Fibroblast of lung (primary cell): ENCODE results near the gene RFTN2.

Experiments used
- EZH2 ChIP-seq: IDR thresholded peaks from 2 replicates; pipeline ENCODE4 v1.5.1; 2012; ENCODE audit warnings: low read length, control low read depth, mild to moderate bottlenecking; ENCODE audit errors: missing control alignments
- TF ChIP-seq, protein P1 (sequence below), 2 donors: IDR thresholded peaks in 1 of 2; conservative IDR thresholded peaks in 1 of 2; 1 replicate in 1 of 2; 2 replicates in 1 of 2; pipeline ENCODE4 v1.5.1; 2011 to 2012; ENCODE audit warnings: low read length in 2 of 2, control low read depth in 1 of 2, inconsistent platforms in 1 of 2, low read depth in 1 of 2, mild to moderate bottlenecking in 1 of 2

DNA sequence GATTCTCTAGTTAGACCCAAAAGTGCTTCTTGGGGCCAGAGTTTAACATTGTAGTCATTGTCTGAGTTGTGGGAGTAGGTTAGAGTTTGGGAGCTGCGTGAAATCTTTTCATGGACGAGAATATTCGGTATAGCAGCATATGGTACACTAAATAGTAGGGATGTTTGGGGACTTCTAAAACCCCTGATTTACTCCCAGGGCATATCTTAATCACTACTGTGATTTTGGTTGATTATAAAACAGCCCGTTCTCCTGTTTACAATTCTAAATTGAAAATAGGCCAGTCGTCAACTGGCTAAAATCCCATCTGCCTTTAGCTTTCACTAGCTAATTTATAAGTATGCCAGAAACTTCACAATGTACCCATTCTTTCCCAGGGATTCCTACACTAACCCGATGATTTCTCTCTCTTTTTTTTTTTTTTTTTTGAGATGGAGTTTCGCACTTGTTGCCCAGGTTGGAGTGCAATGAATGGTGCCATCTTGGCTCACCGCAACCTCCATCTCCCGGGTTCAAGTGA is 115.2 kb downstream of the RFTN2 start:
- TF ChIP-seq, protein P1, sequence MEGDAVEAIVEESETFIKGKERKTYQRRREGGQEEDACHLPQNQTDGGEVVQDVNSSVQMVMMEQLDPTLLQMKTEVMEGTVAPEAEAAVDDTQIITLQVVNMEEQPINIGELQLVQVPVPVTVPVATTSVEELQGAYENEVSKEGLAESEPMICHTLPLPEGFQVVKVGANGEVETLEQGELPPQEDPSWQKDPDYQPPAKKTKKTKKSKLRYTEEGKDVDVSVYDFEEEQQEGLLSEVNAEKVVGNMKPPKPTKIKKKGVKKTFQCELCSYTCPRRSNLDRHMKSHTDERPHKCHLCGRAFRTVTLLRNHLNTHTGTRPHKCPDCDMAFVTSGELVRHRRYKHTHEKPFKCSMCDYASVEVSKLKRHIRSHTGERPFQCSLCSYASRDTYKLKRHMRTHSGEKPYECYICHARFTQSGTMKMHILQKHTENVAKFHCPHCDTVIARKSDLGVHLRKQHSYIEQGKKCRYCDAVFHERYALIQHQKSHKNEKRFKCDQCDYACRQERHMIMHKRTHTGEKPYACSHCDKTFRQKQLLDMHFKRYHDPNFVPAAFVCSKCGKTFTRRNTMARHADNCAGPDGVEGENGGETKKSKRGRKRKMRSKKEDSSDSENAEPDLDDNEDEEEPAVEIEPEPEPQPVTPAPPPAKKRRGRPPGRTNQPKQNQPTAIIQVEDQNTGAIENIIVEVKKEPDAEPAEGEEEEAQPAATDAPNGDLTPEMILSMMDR (conservative IDR thresholded peaks at IDR 0.05 in 1 of 2, IDR thresholded peaks at IDR 0.05 in 1 of 2; ENCODE audit: low read depth in 1 of 2, low read length in 2 of 2): no peak
- TF ChIP-seq EZH2: no peak
